Measurements from ENCODE around the gene CAPN2.

GRCh38 chr1:223726380-223727001 is 14.2 kb downstream of the CAPN2 start:
- TF ChIP-seq GATA2 (IDR thresholded peaks at IDR 0.05; ENCODE audit: low read depth, low read length) (no peak), GATA3 (IDR thresholded peaks at IDR 0.05; ENCODE audit: low read depth, low read length) (no peak)

All from SH-SY5Y (cell line).